Measurements from ENCODE around the gene TCF25.

GRCh38 chr16:89902980-89903379 is 29.6 kb downstream of the TCF25 start:
- TF ChIP-seq POLR2A (IDR thresholded peaks at IDR 0.05), result no peak
- no peak for TF ChIP-seq CTCF (IDR thresholded peaks at IDR 0.05)
